Fibroblast of lung (primary cell): ENCODE measurements around the gene SYT17. TPM values are rescaled to one million over a fixed set of nuclear protein-coding genes. Genes with fewer than 3 reads are reported as not detected.

Experiments used
- DNase-seq, 2 donors: peaks; one replicate each; pipeline versions ENCODE4 v3.0.0 to v3.0.0-alpha.2; 2010; ENCODE audit warnings: low read depth in 2 of 2
- H2AFZ ChIP-seq: 2 replicates; pipeline ENCODE4 v1.5.1; 2012; ENCODE audit warnings: low read length, control low read depth, inconsistent platforms
- H3K27ac ChIP-seq: 2 replicates; pipeline ENCODE4 v1.5.1; 2011; ENCODE audit warnings: low read length, control low read depth; ENCODE audit not compliant: insufficient read depth
- H3K27me3 ChIP-seq: 2 replicates; pipeline ENCODE4 v1.5.1; 2011; ENCODE audit warnings: mild to moderate bottlenecking, low read length; ENCODE audit not compliant: control insufficient read depth, insufficient read depth
- H3K36me3 ChIP-seq: 2 replicates; pipeline ENCODE4 v1.5.1; 2011; ENCODE audit warnings: low read length; ENCODE audit not compliant: control insufficient read depth, insufficient read depth
- H3K4me1 ChIP-seq: 2 replicates; pipeline ENCODE4 v1.5.1; 2011; ENCODE audit warnings: low read length; ENCODE audit not compliant: control insufficient read depth, insufficient read depth; ENCODE audit errors: extremely low read depth
- H3K4me2 ChIP-seq: 2 replicates; pipeline ENCODE4 v1.5.1; 2011; ENCODE audit warnings: low read length, control low read depth; ENCODE audit not compliant: insufficient read depth; ENCODE audit errors: extremely low read depth
- H3K4me3 ChIP-seq, 4 experiments: fragments of 200-600 bp in 1 of 4; sonication (generic) in 1 of 4; replicated peaks in 1 of 4; 2 replicates each; pipeline ENCODE4 v1.5.1; 2011 to 2016; ENCODE audit warnings: low read length in 4 of 4, low read depth in 3 of 4, mild to moderate bottlenecking in 3 of 4, control low read depth in 2 of 4, inconsistent platforms in 1 of 4, mixed read lengths in 1 of 4; ENCODE audit not compliant: insufficient read depth in 1 of 4; ENCODE audit errors: control extremely low read depth in 1 of 4
- H3K79me2 ChIP-seq: 2 replicates; pipeline ENCODE4 v1.5.1; 2012; ENCODE audit warnings: mild to moderate bottlenecking, low read length, inconsistent platforms; ENCODE audit not compliant: control insufficient read depth, insufficient read depth
- H3K9ac ChIP-seq: 2 replicates; pipeline ENCODE4 v1.5.1; 2011; ENCODE audit warnings: mild to moderate bottlenecking, low read length, control low read depth; ENCODE audit not compliant: insufficient read depth
- H3K9me3 ChIP-seq: 2 replicates; pipeline ENCODE4 v1.5.1; 2012; ENCODE audit warnings: low read depth, low read length; ENCODE audit not compliant: control insufficient read depth, insufficient read depth
- H4K20me1 ChIP-seq: 2 replicates; pipeline ENCODE4 v1.5.1; 2011; ENCODE audit warnings: low read length; ENCODE audit not compliant: control insufficient read depth, insufficient read depth; ENCODE audit errors: extremely low read depth
- EZH2 ChIP-seq: IDR thresholded peaks from 2 replicates; pipeline ENCODE4 v1.5.1; 2012; ENCODE audit warnings: low read length, control low read depth, mild to moderate bottlenecking; ENCODE audit errors: missing control alignments
- polyA plus RNA-seq, 2 donors: library from polyadenylated mRNA; depleted of rRNA in 1 of 2; stranded (reverse) in 1 of 2; unstranded in 1 of 2; fragments of >200 nt; gene quantifications; 2 replicates each; pipeline ENCODE4 v1.2.1, GENCODE V29; 2011 to 2012; ENCODE audit warnings: missing spikeins in 1 of 2
- total RNA-seq: library from RNA; depleted of rRNA; stranded (reverse); fragments of >200 nt; gene quantifications from 2 replicates; pipeline ENCODE4 v1.2.1, GENCODE V29; 2014
- TF ChIP-seq, protein P1 (sequence below), 2 donors: IDR thresholded peaks in 1 of 2; conservative IDR thresholded peaks in 1 of 2; 1 replicate in 1 of 2; 2 replicates in 1 of 2; pipeline ENCODE4 v1.5.1; 2011 to 2012; ENCODE audit warnings: low read length in 2 of 2, control low read depth in 1 of 2, inconsistent platforms in 1 of 2, low read depth in 1 of 2, mild to moderate bottlenecking in 1 of 2

SYT17 gene
- total and polyA plus RNA-seq, 2 donors (not counting 1 experiment from before 2014, with no cell fraction given) = 0.33 TPM; not detected in 1

DNA sequence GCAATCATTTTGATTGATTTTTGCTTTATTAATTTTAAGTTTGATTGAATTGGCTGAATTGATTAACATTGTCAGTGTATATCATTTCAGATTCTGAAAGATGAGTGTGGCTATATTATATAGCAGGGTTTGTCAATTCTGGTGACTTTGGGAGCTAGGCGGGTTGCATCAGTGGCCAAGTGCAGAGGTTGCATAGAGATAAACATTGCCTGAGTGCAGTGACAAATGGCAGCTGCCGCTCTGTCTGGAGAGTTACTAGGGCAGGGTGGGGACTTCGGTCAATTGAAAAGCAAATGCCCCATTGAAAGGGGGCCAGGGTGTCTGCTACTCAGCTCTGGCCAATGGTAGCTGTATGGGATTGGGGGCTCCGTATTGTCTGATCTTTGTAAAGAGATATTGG, 12.7 kb downstream of the SYT17 start:
- H3K4me3 ChIP-seq = no peak overlapping the region
- H3K27ac ChIP-seq = no peak overlapping the region
- H3K9ac ChIP-seq = no peak overlapping the region
- no peaks in the 10 kb centered on the region for H3K79me2 ChIP-seq
- no peaks in the 10 kb centered on the region for H4K20me1 ChIP-seq
- no peak overlapping the region for H3K4me2 ChIP-seq
- TF ChIP-seq, protein P1, sequence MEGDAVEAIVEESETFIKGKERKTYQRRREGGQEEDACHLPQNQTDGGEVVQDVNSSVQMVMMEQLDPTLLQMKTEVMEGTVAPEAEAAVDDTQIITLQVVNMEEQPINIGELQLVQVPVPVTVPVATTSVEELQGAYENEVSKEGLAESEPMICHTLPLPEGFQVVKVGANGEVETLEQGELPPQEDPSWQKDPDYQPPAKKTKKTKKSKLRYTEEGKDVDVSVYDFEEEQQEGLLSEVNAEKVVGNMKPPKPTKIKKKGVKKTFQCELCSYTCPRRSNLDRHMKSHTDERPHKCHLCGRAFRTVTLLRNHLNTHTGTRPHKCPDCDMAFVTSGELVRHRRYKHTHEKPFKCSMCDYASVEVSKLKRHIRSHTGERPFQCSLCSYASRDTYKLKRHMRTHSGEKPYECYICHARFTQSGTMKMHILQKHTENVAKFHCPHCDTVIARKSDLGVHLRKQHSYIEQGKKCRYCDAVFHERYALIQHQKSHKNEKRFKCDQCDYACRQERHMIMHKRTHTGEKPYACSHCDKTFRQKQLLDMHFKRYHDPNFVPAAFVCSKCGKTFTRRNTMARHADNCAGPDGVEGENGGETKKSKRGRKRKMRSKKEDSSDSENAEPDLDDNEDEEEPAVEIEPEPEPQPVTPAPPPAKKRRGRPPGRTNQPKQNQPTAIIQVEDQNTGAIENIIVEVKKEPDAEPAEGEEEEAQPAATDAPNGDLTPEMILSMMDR (conservative IDR thresholded peaks at IDR 0.05 in 1 of 2, IDR thresholded peaks at IDR 0.05 in 1 of 2; ENCODE audit: low read depth in 1 of 2, low read length in 2 of 2) = no peak
- TF ChIP-seq EZH2 = no peak
- H3K36me3 ChIP-seq = no peaks in the 10 kb centered on the region
- no peak overlapping the region for H2AFZ ChIP-seq
- H3K4me1 ChIP-seq = no peaks in the 10 kb centered on the region
- no peak for DNase-seq
- H3K9me3 ChIP-seq = no peaks in the 10 kb centered on the region
- H3K27me3 ChIP-seq = no peaks in the 10 kb centered on the region

DNA sequence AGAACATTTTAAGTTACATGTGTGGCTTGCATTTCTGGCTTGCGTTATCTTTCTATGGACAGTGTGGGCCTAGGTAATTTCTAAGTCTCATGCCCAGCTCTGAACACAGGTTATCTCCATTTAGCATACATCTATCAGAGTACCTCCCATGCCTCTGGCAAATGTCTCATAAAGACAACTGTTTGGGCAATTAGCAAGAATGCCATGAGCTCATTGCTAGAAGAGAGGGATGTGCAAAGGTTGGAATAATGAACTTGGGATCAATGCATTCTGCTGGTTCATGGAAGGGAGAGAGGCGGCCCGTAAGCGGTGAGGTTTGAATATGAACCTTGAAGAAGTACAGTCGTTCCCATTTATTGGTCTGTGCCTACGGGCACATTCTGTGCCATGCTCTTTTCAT, 14.4 kb downstream of the SYT17 start:
- no peaks in the 10 kb centered on the region for H3K9me3 ChIP-seq
- no peaks in the 10 kb centered on the region for H4K20me1 ChIP-seq
- H3K27ac ChIP-seq = no peak overlapping the region
- no peak for DNase-seq
- H2AFZ ChIP-seq = no peak overlapping the region
- no peaks in the 10 kb centered on the region for H3K4me1 ChIP-seq
- H3K4me2 ChIP-seq = no peak overlapping the region
- no peaks in the 10 kb centered on the region for H3K36me3 ChIP-seq
- no peak for TF ChIP-seq EZH2
- TF ChIP-seq, protein P1 (conservative IDR thresholded peaks at IDR 0.05 in 1 of 2, IDR thresholded peaks at IDR 0.05 in 1 of 2; ENCODE audit: low read depth in 1 of 2, low read length in 2 of 2) = no peak
- no peaks in the 10 kb centered on the region for H3K79me2 ChIP-seq
- no peak overlapping the region for H3K4me3 ChIP-seq
- no peaks in the 10 kb centered on the region for H3K27me3 ChIP-seq
- H3K9ac ChIP-seq = no peak overlapping the region

DNA sequence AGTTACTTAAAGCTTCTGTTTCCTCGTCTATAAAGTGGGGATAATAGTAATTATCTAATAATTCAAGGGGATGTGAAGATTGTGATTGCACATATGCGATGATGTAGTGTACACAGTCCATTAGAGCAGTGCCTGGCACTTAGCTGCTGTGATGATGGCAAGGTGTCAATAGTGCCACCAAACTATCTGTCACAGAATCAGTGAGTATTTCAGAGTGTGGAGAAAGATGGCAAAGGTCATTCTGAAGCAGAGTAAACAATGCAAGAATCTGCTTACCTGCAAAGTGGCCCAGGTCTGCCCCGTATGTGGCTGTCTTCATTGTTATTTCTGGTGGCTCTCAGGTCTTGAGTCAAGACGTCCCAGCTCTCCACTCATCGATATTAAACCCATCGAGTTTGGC, 15.1 kb downstream of the SYT17 start:
- no peak overlapping the region for H3K4me2 ChIP-seq
- H3K4me1 ChIP-seq = no peaks in the 10 kb centered on the region
- no peaks in the 10 kb centered on the region for H3K79me2 ChIP-seq
- no peaks in the 10 kb centered on the region for H4K20me1 ChIP-seq
- no peaks in the 10 kb centered on the region for H3K9me3 ChIP-seq
- DNase-seq = no peak
- H3K27me3 ChIP-seq = no peaks in the 10 kb centered on the region
- no peak overlapping the region for H3K9ac ChIP-seq
- H3K36me3 ChIP-seq = no peaks in the 10 kb centered on the region
- no peak overlapping the region for H2AFZ ChIP-seq
- H3K27ac ChIP-seq = no peak overlapping the region
- TF ChIP-seq, protein P1 (conservative IDR thresholded peaks at IDR 0.05 in 1 of 2, IDR thresholded peaks at IDR 0.05 in 1 of 2; ENCODE audit: low read depth in 1 of 2, low read length in 2 of 2) = no peak
- TF ChIP-seq EZH2 = no peak
- no peak overlapping the region for H3K4me3 ChIP-seq
